GM19463 (cell line): ENCODE measurements around the gene SLC6A14.

ENCODE experiments used
- ATAC-seq: cut with Tn5 transposase; IDR thresholded peaks from one replicate; pipeline ENCODE4 v1.9.1; 2021; ENCODE audit warnings: mild to moderate bottlenecking, moderate library complexity; ENCODE audit not compliant: unreplicated experiment

Gene SLC6A14

GRCh38 chrX:116436358-116436816, at the start of gene SLC6A14:
SLC6A14 (plus strand) TSS chrX:116436606; CDS start chrX:116436710, 104 bp downstream.
- no peak for ATAC-seq

- ATAC-seq, result no peak
These were observed 40.7 kb upstream of the SLC6A14 start for GRCh38 chrX:116395752-116396151.

GRCh38 chrX:116399681-116400080, 36.7 kb upstream of the SLC6A14 start:
- ATAC-seq, result no peak

- ATAC-seq, result no peak
These were observed 27.2 kb upstream of the SLC6A14 start for GRCh38 chrX:116409219-116409618.

- ATAC-seq, result no peak
These were observed 23.1 kb upstream of the SLC6A14 start for GRCh38 chrX:116413273-116413672.

- no peak for ATAC-seq
These were observed 19.2 kb upstream of the SLC6A14 start for GRCh38 chrX:116417214-116417613.

- ATAC-seq, result no peak
These were observed 18.4 kb upstream of the SLC6A14 start for GRCh38 chrX:116417968-116418367.

- no peak for ATAC-seq
These were observed 8.4 kb upstream of the SLC6A14 start for GRCh38 chrX:116427978-116428377.

GRCh38 chrX:116435597-116435996, 809 bp upstream of the SLC6A14 start:
- no peak for ATAC-seq

- ATAC-seq, result no peak
These were observed 12.8 kb downstream of the SLC6A14 start for GRCh38 chrX:116449156-116449555.

- no peak for ATAC-seq
These were observed 26.4 kb downstream of the SLC6A14 start, which contains the start of gene CT83 for GRCh38 chrX:116462822-116463221. CT83 (minus strand) TSS chrX:116462976; CDS start chrX:116462856, 120 bp downstream.

GRCh38 chrX:116480059-116480458, 43.7 kb downstream of the SLC6A14 start:
- ATAC-seq, result no peak

GRCh38 chrX:116490104-116490503, 53.7 kb downstream of the SLC6A14 start:
- no peak for ATAC-seq

- no peak for ATAC-seq
These were observed 56.9 kb downstream of the SLC6A14 start for GRCh38 chrX:116493271-116493670.

GRCh38 chrX:116499780-116500179, 63.4 kb downstream of the SLC6A14 start:
- no peak for ATAC-seq
